ENCODE measurements around the gene DELE1.

The DELE1 gene

GRCh38 chr5:141923448-141924313 is at the start of gene DELE1:
TSS of gene DELE1 (plus strand) at chr5:141923871. CDS start at chr5:141923942, 71 bp downstream.
- peak; percentile 88 for DNase-seq

GRCh38 chr5:141873933-141874261 is 49.8 kb upstream of the DELE1 start:
- DNase-seq, result no peak

- no peak for DNase-seq
Observed at GRCh38 chr5:141874262-141874964, 49.3 kb upstream of the DELE1 start.

GRCh38 chr5:141875022-141875740 is 48.5 kb upstream of the DELE1 start:
- DNase-seq, result no peak

GRCh38 chr5:141875795-141876627 is 47.7 kb upstream of the DELE1 start:
- peak; percentile 7 for DNase-seq

- no peak for DNase-seq
Observed at GRCh38 chr5:141876628-141877355, 46.9 kb upstream of the DELE1 start.

GRCh38 chr5:141877356-141878185 is 46.1 kb upstream of the DELE1 start:
- no peak for DNase-seq

- no peak for DNase-seq
Observed at GRCh38 chr5:141878186-141878710, 45.4 kb upstream of the DELE1 start, which contains the start of gene PCDH1. TSS of gene PCDH1 (minus strand) at chr5:141878410. CDS start at chr5:141878262, 148 bp downstream.

GRCh38 chr5:141878711-141879425 is 44.8 kb upstream of the DELE1 start:
- peak; percentile 80 for DNase-seq

- DNase-seq, result no peak
Observed at GRCh38 chr5:141879426-141879759, 44.3 kb upstream of the DELE1 start.

GRCh38 chr5:141879941-141880738 is 43.5 kb upstream of the DELE1 start:
- no peak for DNase-seq

GRCh38 chr5:141880961-141881801 is 42.5 kb upstream of the DELE1 start:
- no peak for DNase-seq

- no peak for DNase-seq
Observed at GRCh38 chr5:141881886-141882285, 41.8 kb upstream of the DELE1 start.

- no peak for DNase-seq
Observed at GRCh38 chr5:141882594-141883183, 41.0 kb upstream of the DELE1 start.

- no peak for DNase-seq
Observed at GRCh38 chr5:141883184-141883891, 40.3 kb upstream of the DELE1 start.

- no peak for DNase-seq
Observed at GRCh38 chr5:141883892-141884318, 39.8 kb upstream of the DELE1 start.

- DNase-seq, result no peak
Observed at GRCh38 chr5:141889282-141889871, 34.3 kb upstream of the DELE1 start.

Measured in activated CD4-positive, alpha-beta T cell treated with anti-CD3 and anti-CD28 coated beads for 1 hour (primary cell).